MM.1S (cell line): ENCODE measurements around the gene TUBG2.

Experiments
- DNase-seq: peaks from one replicate; pipeline ENCODE4 v3.0.0-alpha.2; 2015
- H2AFZ ChIP-seq: fragments of 300-600 bp; sonication (generic); 2 replicates; pipeline ENCODE4 v1.6.0; 2016; ENCODE audit warnings: antibody characterized with exemption, low read length
- H3F3A ChIP-seq: fragments of 300-600 bp; sonication (generic); 2 replicates; pipeline ENCODE4 v1.6.1; 2016; ENCODE audit warnings: mild to moderate bottlenecking, antibody characterized with exemption, low read length, moderate library complexity, mixed read lengths; ENCODE audit not compliant: insufficient read depth
- H3K27ac ChIP-seq: fragments of 300-600 bp; sonication (generic); 2 replicates; pipeline ENCODE4 v1.5.1; 2016; ENCODE audit warnings: mild to moderate bottlenecking, low read length
- H3K27me3 ChIP-seq: fragments of 300-600 bp; sonication (generic); replicated peaks from 2 replicates; pipeline ENCODE4 v1.6.0; 2016; ENCODE audit warnings: low read length; ENCODE audit not compliant: insufficient read depth
- H3K36me3 ChIP-seq: fragments of 300-600 bp; sonication (generic); replicated peaks from 2 replicates; pipeline ENCODE4 v1.6.1; 2016; ENCODE audit warnings: mild to moderate bottlenecking, low read length, mixed read lengths; ENCODE audit not compliant: insufficient read depth
- H3K4me1 ChIP-seq: fragments of 300-600 bp; sonication (generic); 2 replicates; pipeline ENCODE4 v1.6.1; 2016; ENCODE audit warnings: low read length, mixed read lengths
- H3K4me2 ChIP-seq: fragments of 300-600 bp; sonication (generic); 2 replicates; pipeline ENCODE4 v1.6.0; 2016; ENCODE audit warnings: low read depth, low read length
- H3K4me3 ChIP-seq: fragments of 300-600 bp; sonication (generic); 2 replicates; pipeline ENCODE4 v1.5.1; 2016; ENCODE audit warnings: low read length, mixed read lengths
- H3K79me2 ChIP-seq: fragments of 300-600 bp; sonication (generic); 2 replicates; pipeline ENCODE4 v1.6.1; 2016; ENCODE audit warnings: mixed run types, low read length, mixed read lengths
- H3K9ac ChIP-seq: fragments of 300-600 bp; sonication (generic); 2 replicates; pipeline ENCODE4 v1.6.1; 2016; ENCODE audit warnings: low read length, mixed read lengths
- H3K9me2 ChIP-seq: fragments of 300-600 bp; sonication (generic); replicated peaks from 2 replicates; pipeline ENCODE4 v1.6.1; 2016; ENCODE audit warnings: mild to moderate bottlenecking, low read length, mixed read lengths; ENCODE audit not compliant: insufficient read depth
- H3K9me3 ChIP-seq: fragments of 300-600 bp; sonication (generic); replicated peaks from 2 replicates; pipeline ENCODE4 v1.6.1; 2016; ENCODE audit warnings: mild to moderate bottlenecking, low read length, mixed read lengths; ENCODE audit not compliant: insufficient read depth
- H4K20me1 ChIP-seq: fragments of 300-600 bp; sonication (generic); 2 replicates; pipeline ENCODE4 v1.6.1; 2016; ENCODE audit warnings: mild to moderate bottlenecking, low read length, moderate library complexity, mixed read lengths; ENCODE audit not compliant: insufficient read depth
- CTCF ChIP-seq: fragments of 300-600 bp; sonication (generic); IDR thresholded peaks from 2 replicates; pipeline ENCODE4 v1.5.1; 2016; ENCODE audit warnings: antibody characterized with exemption, low read length, mixed read lengths
- EZH2 ChIP-seq: fragments of 300-600 bp; sonication (generic); optimal IDR thresholded peaks from 2 replicates; pipeline ENCODE3; 2017; ENCODE audit warnings: low read depth, mild to moderate bottlenecking, antibody characterized with exemption, low read length, mixed read lengths
- EZH2phosphoT487 ChIP-seq: fragments of 300-600 bp; sonication (generic); IDR thresholded peaks from 2 replicates; pipeline ENCODE4 v1.6.1; 2018; ENCODE audit warnings: antibody characterized with exemption, low read length

TUBG2 gene

GRCh38 chr17:42694524-42694923 lies 35.4 kb downstream of the TUBG2 start:
- H2AFZ ChIP-seq, result no peak overlapping the region

GRCh38 chr17:42695500-42695899 lies 36.4 kb downstream of the TUBG2 start:
- no peaks in the 10 kb centered on the region for H3K9me3 ChIP-seq
- no peak overlapping the region for H2AFZ ChIP-seq
- no peak for DNase-seq
- TF ChIP-seq CTCF (no peak), EZH2phosphoT487 (no peak)
- no peaks in the 10 kb centered on the region for H4K20me1 ChIP-seq
- no peaks in the 10 kb centered on the region for H3F3A ChIP-seq
- no peak overlapping the region for H3K4me3 ChIP-seq
- H3K27me3 ChIP-seq, result no peaks in the 10 kb centered on the region
- H3K79me2 ChIP-seq, result no peaks in the 10 kb centered on the region
- no peaks in the 10 kb centered on the region for H3K4me1 ChIP-seq
- H3K9ac ChIP-seq, result no peak overlapping the region
- no peaks in the 10 kb centered on the region for H3K36me3 ChIP-seq
- no peak overlapping the region for H3K4me2 ChIP-seq
- no peak overlapping the region for H3K27ac ChIP-seq
- H3K9me2 ChIP-seq, result no peaks in the 10 kb centered on the region

More at GRCh38 chr17:42694524-42694923, 35.4 kb downstream of the TUBG2 start:
- Histone ChIP-seq H3K4me1 (no peaks in the 10 kb centered on the region), H3K9me3 (no peaks in the 10 kb centered on the region), H3K4me3 (no peak overlapping the region), H3K4me2 (no peak overlapping the region), H3K9me2 (no peaks in the 10 kb centered on the region), H3K27me3 (no peaks in the 10 kb centered on the region), H3K9ac (no peak overlapping the region), H3F3A (no peaks in the 10 kb centered on the region), H3K79me2 (no peaks in the 10 kb centered on the region), H3K36me3 (no peaks in the 10 kb centered on the region), H4K20me1 (no peaks in the 10 kb centered on the region), H3K27ac (no peak overlapping the region)
- TF ChIP-seq CTCF (no peak), EZH2 (no peak), EZH2phosphoT487 (no peak)
- no peak for DNase-seq

GRCh38 chr17:42697108-42697811 lies 38.2 kb downstream of the TUBG2 start:
- H3F3A ChIP-seq, result no peaks in the 10 kb centered on the region
- no peaks in the 10 kb centered on the region for H3K4me1 ChIP-seq
- H3K27ac ChIP-seq, result no peak overlapping the region
- no peak overlapping the region for H3K4me2 ChIP-seq
- no peaks in the 10 kb centered on the region for H3K79me2 ChIP-seq
- no peaks in the 10 kb centered on the region for H4K20me1 ChIP-seq
- H3K36me3 ChIP-seq, result no peaks in the 10 kb centered on the region
- H3K27me3 ChIP-seq, result no peaks in the 10 kb centered on the region
- DNase-seq, result no peak
- no peak overlapping the region for H3K9ac ChIP-seq
- TF ChIP-seq EZH2phosphoT487, result no peak
- no peak for TF ChIP-seq CTCF
- TF ChIP-seq EZH2, result no peak
- H2AFZ ChIP-seq, result no peak overlapping the region
- H3K9me3 ChIP-seq, result no peaks in the 10 kb centered on the region
- no peak overlapping the region for H3K4me3 ChIP-seq
- no peaks in the 10 kb centered on the region for H3K9me2 ChIP-seq
